Measurements from ENCODE around the gene SOS1.
A peak's percentile ranks its signal among the peaks of the same experiment; 100 is the strongest.
"Not testable (repeated sequence)": the region's sequence is repeated elsewhere in the genome, so short reads cannot be mapped to it uniquely, and the experiment has no call there.

Gene SOS1

DNA sequence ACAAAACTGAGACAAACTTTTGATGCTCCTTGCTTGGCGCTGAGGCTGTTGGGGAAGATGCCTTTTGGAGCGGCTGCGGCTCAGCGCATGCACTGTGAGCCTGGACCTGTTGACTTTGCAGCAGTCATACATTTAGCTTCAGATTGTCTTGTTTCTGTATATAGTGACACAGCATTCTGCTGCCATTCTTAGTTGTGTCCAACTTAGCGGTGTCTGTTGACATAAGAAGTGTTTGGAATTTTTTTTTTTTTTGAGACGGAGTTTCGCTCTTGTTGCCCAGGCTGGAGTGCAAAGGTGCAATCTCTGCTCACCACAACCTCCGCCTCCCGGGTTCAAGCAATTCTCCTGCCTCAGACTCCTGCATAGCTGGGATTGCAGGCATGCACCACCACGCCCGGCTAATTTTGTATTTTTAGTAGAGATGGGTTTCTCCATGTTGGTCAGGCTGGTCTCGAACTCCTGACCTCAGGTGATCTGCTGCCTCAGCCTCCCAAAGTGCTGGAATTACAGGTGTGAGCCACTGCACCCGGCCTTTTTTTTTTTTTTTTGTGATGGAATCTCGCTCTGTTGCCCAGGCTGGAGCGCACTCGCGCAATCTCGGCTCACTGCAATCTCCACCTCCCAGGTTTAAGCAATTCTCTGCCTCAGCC is 17.5 kb upstream of the SOS1 start:
- DNase-seq, result not testable (repeated sequence)

DNA sequence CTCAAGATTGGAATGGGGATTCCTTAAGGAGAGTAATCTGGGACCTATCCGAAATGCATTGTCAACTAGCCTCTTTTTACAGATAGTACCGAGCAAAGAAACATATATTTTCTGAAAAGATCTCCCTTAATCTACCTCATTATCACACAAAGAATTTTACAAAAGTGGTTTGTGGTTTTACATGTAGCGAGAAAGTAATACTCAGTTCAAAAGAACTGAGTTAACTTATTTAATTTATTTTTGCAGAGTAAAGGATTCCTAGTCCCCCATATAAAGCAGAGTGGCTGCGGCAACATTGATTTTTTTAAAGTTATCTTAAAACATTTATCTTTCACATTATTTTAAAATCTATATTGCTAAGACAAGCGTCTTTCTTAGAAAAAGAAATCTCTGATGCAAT is 15.9 kb upstream of the SOS1 start:
- no peak for DNase-seq

- DNase-seq, result peak; percentile 71
Measured at GRCh38 chr2:39135690-39136259, 14.9 kb upstream of the SOS1 start.

GRCh38 chr2:39133215-39133851 is 12.5 kb upstream of the SOS1 start:
- no peak for DNase-seq

DNA sequence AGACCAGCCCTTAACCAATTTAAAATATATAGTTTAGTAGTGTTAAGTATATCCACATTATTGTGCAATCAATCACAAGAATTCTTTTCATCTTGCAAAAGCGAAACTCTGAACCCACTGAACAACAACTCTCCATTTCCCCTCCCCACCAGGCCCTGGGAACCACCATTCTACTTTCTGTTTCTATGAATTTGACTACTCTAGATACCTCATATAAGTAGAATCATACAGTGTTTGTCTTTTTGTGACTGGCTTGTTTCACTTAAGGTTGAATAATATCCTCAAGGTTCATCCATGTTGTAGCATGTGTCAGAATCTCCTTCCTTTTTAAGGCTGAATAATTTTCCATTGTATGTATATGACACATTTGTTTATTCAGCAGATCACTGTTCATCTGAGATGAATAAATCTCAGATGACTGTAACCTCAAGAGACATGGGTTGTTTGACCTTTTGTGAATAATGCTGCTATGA is 8.1 kb upstream of the SOS1 start:
- no peak for DNase-seq

DNA sequence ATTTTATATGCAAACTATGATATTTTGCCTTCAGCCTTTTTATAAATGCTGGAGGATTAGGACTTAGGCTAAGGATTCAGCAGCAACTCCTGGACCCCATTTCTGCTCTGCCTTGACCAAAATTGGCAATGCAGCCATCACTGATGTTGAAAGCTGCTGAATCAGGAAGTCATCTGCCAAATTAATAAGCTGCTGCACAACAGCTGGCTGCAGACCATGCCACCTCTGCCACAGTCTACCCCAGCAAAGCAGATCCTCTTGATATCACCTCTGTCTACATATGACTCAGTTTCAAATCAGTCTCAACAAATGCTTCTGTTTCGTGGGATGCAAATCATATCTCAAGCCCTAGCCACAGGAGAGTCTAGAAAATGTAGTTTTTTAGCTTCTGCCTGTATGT is 7.1 kb upstream of the SOS1 start:
- peak; percentile 80 for DNase-seq

GRCh38 chr2:39124746-39125057 is 3.9 kb upstream of the SOS1 start:
- DNase-seq, result peak; percentile 80

DNA sequence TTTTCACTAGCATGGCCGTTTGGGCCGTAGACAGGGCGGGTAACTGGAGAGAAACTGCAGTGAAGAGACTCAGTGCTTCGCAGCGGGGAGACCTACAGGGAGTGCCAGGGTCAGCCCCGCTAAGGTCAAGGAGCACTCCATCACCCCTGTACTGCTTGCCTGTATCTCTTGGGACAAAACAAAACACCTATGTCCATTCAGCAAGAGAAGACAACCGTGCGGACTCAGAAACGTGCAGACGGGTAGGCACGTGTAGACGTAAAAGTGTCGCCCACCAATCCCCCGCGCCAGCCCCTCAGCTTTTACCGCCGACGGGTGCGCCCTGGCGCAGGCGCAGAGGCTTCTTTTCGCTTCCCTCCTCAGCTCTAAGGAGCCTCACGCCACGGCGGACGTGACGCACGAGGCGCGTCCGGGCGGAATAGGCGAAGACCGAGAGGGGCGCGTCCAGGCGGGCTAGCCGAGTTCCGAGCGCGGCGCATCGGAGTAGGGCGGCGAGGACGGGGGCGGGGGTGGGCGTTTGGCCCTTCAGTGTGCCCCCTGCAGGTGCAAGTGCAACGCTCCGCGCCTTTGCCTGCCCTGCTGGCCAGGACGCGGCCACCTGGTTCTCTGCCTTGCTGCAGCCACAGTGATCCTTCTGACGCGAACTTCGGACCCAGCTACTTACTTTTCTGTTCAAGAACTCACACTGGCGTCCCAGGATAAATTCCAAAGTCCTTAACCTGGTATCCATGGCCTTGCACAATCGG is 3.3 kb upstream of the SOS1 start:
- peak; percentile 98 for DNase-seq

DNA sequence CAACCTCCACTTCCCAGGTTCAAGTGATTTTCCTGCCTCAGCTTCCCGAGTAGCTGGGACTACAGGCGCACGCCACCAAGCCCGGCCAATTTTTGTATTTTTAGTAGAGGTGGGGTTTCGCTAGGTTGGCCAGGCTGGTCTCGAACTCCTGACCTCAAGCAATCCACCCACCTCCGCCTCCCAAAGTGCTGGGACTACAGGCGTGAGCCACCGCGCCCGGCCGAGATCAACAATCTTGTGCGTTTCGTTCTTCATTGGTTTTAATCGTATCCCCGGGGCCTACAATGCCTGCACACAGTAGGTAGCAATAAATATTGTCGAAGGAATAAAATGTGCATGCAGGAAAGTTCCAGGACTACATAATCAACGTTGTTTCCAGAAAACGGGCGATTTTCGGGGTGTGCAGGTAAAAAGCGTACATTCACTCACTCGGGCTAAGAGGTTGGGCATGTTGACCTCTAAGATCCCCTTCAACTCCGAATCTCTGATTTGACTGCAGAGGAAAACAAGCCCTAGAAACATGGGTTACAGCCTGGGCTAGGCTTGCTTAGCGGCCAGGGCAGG is 2.7 kb upstream of the SOS1 start:
- DNase-seq, result no peak

DNA sequence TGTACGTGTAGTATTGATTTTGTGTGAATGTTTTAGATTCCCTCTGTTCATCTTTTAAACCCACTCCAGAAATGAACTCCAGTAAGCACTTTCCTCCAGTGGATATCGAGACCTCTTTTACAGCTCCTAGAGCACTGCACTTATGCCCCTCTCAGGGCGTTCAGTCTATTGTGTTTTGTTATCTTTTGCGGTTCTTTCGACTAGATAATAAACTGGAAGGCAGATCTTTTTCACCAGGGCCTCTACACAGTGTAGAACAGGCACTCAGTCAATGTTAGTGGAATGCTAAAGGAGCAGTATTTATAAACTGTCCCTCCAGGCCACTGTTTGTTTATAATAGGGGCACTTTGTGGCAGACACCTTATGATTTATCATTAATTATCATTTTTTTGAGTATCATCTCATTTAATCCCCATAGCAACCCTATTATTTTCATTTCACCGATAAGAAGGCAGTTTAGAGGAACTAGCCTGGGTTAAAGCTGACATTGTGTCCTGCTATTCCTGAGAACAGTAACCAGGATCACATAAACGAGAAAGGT is 742 bp upstream of the SOS1 start:
- peak; percentile 92 for DNase-seq

DNA sequence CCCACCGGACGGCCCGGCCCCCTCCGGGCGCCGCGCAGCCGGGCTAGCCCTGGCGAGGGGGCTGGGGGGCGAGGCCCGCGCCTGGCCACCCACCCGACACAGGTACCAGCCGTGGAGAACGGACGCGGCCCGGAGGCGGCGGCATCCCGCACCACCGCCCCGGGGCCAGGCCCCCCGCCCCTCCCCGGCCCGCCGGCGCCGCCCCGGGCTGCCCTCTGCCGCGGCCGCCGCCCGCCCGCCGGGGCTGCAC is 405 bp downstream of the SOS1 start:
- no peak for DNase-seq

GRCh38 chr2:39119732-39120520 is 925 bp downstream of the SOS1 start:
- peak; percentile 74 for DNase-seq

- DNase-seq, result no peak
Measured at GRCh38 chr2:39118786-39119499, 1.9 kb downstream of the SOS1 start.

- no peak for DNase-seq
Measured at GRCh38 chr2:39115556-39115955, 5.3 kb downstream of the SOS1 start.

- no peak for DNase-seq
Measured at GRCh38 chr2:39114771-39115170, 6.1 kb downstream of the SOS1 start.

DNA sequence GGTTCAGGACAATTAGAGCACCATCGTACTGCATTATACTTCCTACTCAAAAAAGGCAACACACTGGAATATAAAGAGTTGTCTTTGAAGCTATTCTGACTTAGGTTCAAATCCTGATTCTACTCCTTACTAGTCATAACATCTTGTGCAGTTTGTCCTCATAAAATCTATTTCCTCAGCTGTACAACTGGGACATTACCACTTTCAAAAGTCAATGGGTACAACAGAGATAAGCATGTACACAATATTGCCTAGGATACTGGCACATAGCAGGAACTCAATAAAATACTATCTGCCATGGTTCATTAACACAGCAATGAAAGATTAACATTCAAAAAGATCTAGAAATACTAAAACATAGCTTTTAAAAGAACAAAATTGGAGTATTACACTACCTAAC is 11.3 kb downstream of the SOS1 start:
- DNase-seq, result no peak

- DNase-seq, result no peak
Measured at GRCh38 chr2:39108377-39108776, 12.5 kb downstream of the SOS1 start.

- DNase-seq, result no peak
Measured at GRCh38 chr2:39107724-39108273, 13.1 kb downstream of the SOS1 start.

- DNase-seq, result no peak
Measured at GRCh38 chr2:39107156-39107555, 13.7 kb downstream of the SOS1 start.

DNA sequence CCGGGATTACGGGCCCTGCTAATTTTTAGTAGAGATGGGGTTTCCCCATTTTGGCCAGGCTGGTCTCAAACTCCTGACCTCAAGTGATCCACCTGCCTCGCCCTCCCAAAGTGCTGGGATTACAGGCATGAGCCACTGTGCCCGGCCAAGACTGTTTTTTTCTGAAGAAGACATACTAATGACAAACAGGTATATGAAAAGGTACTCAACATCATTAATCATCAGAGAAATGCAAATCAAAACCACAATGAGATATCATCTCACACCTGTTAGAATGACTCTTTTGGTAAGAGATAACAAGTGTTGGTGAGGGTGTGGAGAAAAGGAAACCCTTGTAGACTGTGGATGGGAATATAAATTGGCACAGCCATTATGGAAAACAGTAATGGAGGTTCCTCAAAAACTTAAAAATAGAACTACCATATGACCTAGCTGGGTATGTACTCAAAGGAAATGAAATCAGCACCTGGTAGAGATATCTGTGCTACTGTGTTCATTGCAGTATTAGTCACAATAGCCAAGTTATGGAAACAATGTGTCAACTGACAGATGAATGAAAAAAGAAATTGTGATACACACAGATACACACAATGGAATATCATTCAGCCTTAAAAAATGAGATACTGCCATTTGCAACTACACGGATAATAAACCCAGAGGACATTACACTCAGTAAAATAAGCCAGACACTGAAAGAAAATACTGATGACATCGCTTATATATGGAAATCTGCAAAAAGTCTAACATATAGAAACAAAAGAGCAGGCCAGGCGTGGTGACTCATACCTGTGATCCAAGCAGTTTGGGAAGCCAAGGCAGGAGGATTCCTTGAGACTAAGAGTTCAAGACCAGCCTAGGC is 20.8 kb downstream of the SOS1 start:
- no peak for DNase-seq
